ENCODE measurements around the gene RALGAPB. TPM values are rescaled to one million over a fixed set of nuclear protein-coding genes. Genes with fewer than 3 reads are reported as not detected.
"Not testable (repeated sequence)": the region's sequence is repeated elsewhere in the genome, so short reads cannot be mapped to it uniquely, and the experiment has no call there.

The RALGAPB gene
- total and polyA plus RNA-seq, 3 donors from 2014 or later = 49.9 to 64.7 (median 52.6) TPM

- Histone ChIP-seq H3K27me3 (no peaks in the 10 kb centered on the region), H3K9me3 (no peaks in the 10 kb centered on the region), H3K4me3 (no peak overlapping the region), H3K36me3 (ENCODE audit: low read depth, missing control alignments) (no peaks in the 10 kb centered on the region), H3K4me1 (peaks cover 14% of the 10 kb centered on the region), H3K27ac (no peak overlapping the region)
- no peak for DNase-seq
- intact Hi-C loops (cut with DNase I; ENCODE audit: low total_unique reads) = no loop called here
- WGBS, 2 donors = 84 to 87% methylated on average over 6 of the region's 6 CpGs
- TF ChIP-seq POLR2A (IDR thresholded peaks at IDR 0.05) = no peak
- TF ChIP-seq, protein P1, sequence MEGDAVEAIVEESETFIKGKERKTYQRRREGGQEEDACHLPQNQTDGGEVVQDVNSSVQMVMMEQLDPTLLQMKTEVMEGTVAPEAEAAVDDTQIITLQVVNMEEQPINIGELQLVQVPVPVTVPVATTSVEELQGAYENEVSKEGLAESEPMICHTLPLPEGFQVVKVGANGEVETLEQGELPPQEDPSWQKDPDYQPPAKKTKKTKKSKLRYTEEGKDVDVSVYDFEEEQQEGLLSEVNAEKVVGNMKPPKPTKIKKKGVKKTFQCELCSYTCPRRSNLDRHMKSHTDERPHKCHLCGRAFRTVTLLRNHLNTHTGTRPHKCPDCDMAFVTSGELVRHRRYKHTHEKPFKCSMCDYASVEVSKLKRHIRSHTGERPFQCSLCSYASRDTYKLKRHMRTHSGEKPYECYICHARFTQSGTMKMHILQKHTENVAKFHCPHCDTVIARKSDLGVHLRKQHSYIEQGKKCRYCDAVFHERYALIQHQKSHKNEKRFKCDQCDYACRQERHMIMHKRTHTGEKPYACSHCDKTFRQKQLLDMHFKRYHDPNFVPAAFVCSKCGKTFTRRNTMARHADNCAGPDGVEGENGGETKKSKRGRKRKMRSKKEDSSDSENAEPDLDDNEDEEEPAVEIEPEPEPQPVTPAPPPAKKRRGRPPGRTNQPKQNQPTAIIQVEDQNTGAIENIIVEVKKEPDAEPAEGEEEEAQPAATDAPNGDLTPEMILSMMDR (IDR thresholded peaks at IDR 0.05) = no peak
These were observed 34.8 kb upstream of the RALGAPB start for GRCh38 chr20:38437796-38438195.

DNA sequence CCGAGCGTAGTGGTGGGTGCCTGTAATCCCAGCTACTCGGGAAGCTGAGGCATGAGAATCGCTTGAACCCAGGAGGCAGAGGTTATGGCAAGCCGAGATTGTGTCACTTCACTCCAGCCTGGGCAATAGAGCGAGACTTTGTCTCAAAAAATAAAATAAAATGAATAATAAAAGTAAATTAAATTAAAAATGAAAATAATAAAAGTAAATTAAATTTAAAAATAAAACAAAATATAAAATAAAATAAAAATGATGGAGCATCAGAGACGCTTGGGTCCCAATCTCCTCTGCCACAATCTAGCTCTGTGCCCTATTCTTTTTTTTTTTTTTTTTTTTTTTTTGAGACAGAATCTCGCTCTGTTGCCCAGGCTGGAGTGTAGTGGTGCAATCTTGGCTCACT, 31.5 kb upstream of the RALGAPB start:
- intact Hi-C loops (cut with DNase I; ENCODE audit: low total_unique reads); H3K9me3 ChIP-seq; H3K36me3 ChIP-seq (ENCODE audit: low read depth, missing control alignments); H3K27ac ChIP-seq; H3K4me3 ChIP-seq; H3K4me1 ChIP-seq; DNase-seq; H3K27me3 ChIP-seq: not testable (repeated sequence)
- WGBS, 2 donors = 94% methylated on average over 8 of the region's 8 CpGs

DNA sequence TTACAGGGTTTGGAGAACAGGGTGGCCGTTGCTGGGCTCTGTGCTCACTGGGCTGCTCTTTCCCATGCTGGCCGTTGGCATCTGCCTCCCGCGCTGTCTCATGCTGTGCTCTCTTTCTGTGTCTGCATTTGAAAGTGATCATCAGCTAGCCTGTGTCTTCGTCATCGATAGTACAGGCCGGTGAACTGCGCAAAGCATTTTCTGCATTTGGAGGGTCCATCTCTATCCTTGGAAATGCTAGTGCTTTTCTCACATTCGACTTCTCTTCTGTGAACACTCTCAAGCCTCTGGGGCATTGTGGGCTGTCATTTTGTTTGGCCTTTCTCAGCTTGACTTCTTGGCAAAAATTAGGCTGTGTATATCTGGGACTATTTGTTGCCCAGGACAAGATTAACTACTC, 30.7 kb upstream of the RALGAPB start:
- H3K27me3 ChIP-seq = no peaks in the 10 kb centered on the region
- intact Hi-C loops (cut with DNase I; ENCODE audit: low total_unique reads) = no loop called here
- DNase-seq = no peak
- H3K4me1 ChIP-seq = no peaks in the 10 kb centered on the region
- 72 to 79% methylated on average over 9 of the region's 9 CpGs for WGBS, 2 donors
- H3K36me3 ChIP-seq (ENCODE audit: low read depth, missing control alignments) = no peaks in the 10 kb centered on the region
- no peak overlapping the region for H3K27ac ChIP-seq
- TF ChIP-seq, protein P1 (IDR thresholded peaks at IDR 0.05) = no peak
- TF ChIP-seq POLR2A (IDR thresholded peaks at IDR 0.05) = no peak
- H3K4me3 ChIP-seq = no peak overlapping the region
- H3K9me3 ChIP-seq = no peaks in the 10 kb centered on the region

- TF ChIP-seq POLR2A (IDR thresholded peaks at IDR 0.05) = no peak
- TF ChIP-seq, protein P1 (IDR thresholded peaks at IDR 0.05) = no peak
- Histone ChIP-seq H3K4me1 (peaks cover 9% of the 10 kb centered on the region), H3K4me3 (no peak overlapping the region), H3K36me3 (ENCODE audit: low read depth, missing control alignments) (no peaks in the 10 kb centered on the region), H3K27me3 (no peaks in the 10 kb centered on the region), H3K27ac (no peak overlapping the region), H3K9me3 (no peaks in the 10 kb centered on the region)
- whole genome bisulfite sequencing, 2 donors = 83 to 94% methylated on average over 3 of the region's 3 CpGs
- intact Hi-C loops (cut with DNase I; ENCODE audit: low total_unique reads) = no loop called here
- DNase-seq = no peak
These were observed 27.3 kb upstream of the RALGAPB start for GRCh38 chr20:38445381-38445796.

DNA sequence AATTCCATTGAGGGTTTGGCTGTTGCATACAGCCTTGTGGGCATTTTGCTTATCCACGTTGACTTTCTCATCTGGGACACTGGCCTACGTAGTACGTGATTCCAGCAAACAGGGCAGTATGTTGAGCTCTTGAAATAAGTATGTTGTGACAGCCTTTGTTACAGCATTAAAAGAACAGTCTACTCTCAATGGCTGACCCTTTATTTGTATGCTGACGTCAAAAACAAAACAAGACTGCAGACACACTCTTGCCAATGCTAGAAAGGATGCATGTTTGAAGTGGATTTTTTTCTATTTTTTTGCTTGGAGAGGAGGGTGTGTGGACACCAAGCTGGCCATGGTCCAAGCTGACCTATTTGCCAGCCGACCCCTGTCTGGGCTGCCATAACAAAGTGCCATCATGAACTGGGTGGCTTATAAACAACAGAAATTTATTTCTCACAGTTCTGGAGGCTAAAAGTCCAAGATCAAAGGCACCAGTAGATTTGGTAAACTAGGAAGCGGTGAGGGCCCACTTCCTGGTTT, 26.7 kb upstream of the RALGAPB start:
- H3K36me3 ChIP-seq (ENCODE audit: low read depth, missing control alignments) = no peaks in the 10 kb centered on the region
- no peaks in the 10 kb centered on the region for H3K9me3 ChIP-seq
- H3K27me3 ChIP-seq = no peaks in the 10 kb centered on the region
- H3K4me1 ChIP-seq = peaks cover 9% of the 10 kb centered on the region
- peak overlapping the region; percentile 94 to 100 for H3K4me3 ChIP-seq
- 55 to 65% methylated on average over 6 of the region's 6 CpGs for WGBS, 2 donors
- intact Hi-C loops (cut with DNase I; ENCODE audit: low total_unique reads) = no loop called here
- no peak overlapping the region for H3K27ac ChIP-seq
- no peak for DNase-seq
- TF ChIP-seq POLR2A (IDR thresholded peaks at IDR 0.05) = no peak
- TF ChIP-seq, protein P1 (IDR thresholded peaks at IDR 0.05) = no peak

Data from testis (tissue), 3 donors.